Omental fat pad (tissue), 4 donors: ENCODE data around the gene DPYD. TPM values are rescaled to one million over a fixed set of nuclear protein-coding genes. Genes with fewer than 3 reads are reported as not detected.

Experiments
- ATAC-seq: fragments of 150-250 bp; one replicate; pipeline ENCODE4 v1.9.1; 2016; ENCODE audit warnings: mild to moderate bottlenecking, moderate library complexity; ENCODE audit not compliant: low FRiP score
- DNase-seq: peaks from one replicate; pipeline ENCODE4 v3.0.0-alpha.2; 2019; ENCODE audit warnings: low spot score
- total RNA-seq, 4 donors: library from RNA; depleted of rRNA; stranded (reverse); fragments of >200 nt; gene quantifications; one replicate each; pipeline ENCODE4 v1.1.0, GENCODE V29; 2016
- TF ChIP-seq, protein P1 (sequence below), 3 donors: fragments of 450-650 bp; IDR thresholded peaks; one replicate each; pipeline ENCODE4 v1.5.1; 2016 to 2017; ENCODE audit warnings: antibody characterized with exemption in 3 of 3, mild to moderate bottlenecking in 3 of 3, moderate library complexity in 2 of 3

DPYD gene
- total RNA-seq, 4 donors from 2014 or later = 52.5 to 86.4 (median 60.3) TPM

DNA sequence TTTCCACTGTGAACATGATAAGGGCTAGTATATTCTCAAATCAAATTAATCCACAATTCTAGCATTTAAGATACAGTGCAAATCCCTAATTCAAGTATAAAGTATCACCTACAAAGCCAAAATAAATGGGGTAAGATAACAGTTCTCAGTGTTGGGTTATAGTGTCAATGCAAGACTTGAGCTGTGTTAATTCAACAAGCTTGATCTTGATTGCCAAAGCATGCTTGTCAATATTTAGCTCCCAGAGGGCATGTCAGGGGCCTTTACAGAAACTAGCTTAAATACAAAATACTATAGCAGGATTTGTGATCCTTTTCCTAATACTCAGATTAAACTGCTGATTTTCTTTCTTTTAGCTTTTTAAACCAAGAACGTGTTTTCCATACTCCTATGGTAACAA lies 658.0 kb downstream of the DPYD start:
- ATAC-seq (no peak), DNase-seq (no peak)
- TF ChIP-seq, protein P1, sequence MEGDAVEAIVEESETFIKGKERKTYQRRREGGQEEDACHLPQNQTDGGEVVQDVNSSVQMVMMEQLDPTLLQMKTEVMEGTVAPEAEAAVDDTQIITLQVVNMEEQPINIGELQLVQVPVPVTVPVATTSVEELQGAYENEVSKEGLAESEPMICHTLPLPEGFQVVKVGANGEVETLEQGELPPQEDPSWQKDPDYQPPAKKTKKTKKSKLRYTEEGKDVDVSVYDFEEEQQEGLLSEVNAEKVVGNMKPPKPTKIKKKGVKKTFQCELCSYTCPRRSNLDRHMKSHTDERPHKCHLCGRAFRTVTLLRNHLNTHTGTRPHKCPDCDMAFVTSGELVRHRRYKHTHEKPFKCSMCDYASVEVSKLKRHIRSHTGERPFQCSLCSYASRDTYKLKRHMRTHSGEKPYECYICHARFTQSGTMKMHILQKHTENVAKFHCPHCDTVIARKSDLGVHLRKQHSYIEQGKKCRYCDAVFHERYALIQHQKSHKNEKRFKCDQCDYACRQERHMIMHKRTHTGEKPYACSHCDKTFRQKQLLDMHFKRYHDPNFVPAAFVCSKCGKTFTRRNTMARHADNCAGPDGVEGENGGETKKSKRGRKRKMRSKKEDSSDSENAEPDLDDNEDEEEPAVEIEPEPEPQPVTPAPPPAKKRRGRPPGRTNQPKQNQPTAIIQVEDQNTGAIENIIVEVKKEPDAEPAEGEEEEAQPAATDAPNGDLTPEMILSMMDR (IDR thresholded peaks at IDR 0.05) = no peak

DNA sequence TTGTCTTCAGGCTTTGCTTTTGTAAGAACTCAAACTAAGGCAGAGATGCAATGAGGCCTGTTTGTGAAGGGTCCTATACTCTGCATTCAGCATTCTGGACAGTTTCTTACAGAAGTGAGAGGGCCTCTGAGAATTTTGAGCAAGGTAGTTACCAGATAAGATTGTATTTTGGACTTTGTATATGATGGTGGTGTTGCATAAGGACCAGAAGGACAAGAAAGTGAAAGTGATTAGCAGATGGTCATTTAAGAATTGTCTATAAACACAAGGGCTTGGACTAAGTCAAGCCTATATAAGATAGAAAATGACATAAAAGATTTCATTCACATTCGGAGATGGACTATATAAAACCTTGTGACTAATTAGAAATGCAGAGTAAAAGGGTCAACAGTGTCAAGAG lies 662.2 kb downstream of the DPYD start:
- TF ChIP-seq, protein P1 (IDR thresholded peaks at IDR 0.05) = no peak
- DNase-seq = no peak
- no peak for ATAC-seq

DNA sequence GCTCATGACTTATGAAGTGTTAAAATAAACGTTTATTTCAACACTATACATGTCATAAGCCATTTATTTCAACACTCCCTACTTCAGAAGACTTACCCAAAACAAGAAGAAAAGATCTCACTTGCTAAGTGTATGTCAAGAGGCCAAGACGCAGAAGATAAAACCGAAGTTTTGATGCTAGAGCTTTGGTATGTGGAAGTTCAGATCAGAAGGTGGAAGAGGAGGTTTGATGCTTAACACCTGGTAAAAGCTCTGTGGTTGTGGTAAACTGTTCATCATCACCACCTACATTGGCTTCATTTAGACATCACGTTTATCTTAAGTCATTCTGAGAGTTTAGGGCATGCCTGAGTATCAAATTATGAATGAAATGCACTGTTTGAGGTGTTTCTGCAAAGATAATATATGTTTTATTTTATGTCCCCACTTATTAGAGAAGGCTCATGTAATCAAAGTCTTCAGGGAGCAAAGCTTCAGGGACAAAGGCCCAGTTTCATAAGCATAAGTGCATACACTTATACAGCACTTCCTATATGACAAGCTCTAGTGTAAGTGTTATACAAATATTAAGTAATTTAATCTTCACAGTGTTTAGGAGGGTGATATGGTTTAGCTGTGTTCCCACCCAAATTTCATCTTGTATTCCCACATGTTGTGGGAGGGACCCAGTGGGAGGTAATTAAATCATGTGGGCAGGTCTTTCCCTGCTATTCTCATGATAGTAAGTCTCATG lies 665.9 kb downstream of the DPYD start:
- DNase-seq = no peak
- peak; percentile 82 for ATAC-seq
- TF ChIP-seq, protein P1 (IDR thresholded peaks at IDR 0.05) = no peak

DNA sequence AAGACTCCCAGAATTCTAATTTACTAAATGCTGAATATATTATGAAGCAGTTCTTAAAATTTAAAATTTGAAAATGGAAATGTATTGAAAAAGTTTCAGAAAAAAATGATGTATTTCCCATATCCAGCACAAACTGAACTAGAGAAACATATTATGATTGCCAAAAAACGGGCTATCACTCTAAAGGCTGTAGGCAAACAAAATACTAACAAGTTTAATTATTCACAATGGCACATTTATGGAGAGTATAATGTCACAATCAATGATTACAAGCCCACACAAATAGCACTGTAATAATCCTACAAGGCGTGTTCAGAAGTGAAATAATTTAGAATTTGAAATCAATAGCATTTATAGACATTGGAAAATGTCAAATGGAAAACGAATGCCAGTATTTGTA lies 667.9 kb downstream of the DPYD start:
- ATAC-seq (no peak), DNase-seq (no peak)
- TF ChIP-seq, protein P1 (IDR thresholded peaks at IDR 0.05) = no peak

DNA sequence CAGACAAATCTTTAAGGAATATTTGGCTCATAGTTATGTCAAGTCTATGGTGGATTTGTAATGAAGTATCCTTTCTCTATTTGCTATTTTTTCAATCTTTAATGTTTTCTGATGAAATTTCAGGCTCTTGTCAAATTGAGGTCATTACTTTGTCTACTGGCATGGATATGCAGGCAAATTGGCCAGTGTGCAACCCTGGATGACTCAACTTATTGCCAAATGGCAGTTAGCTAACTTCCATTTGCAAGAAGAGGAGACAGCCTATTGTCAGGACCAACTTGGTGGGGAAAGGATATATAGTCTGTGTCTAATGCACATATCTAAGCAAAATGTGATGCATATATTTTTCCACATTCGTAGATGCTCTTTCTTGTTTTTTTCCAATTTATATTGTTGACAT lies 668.8 kb downstream of the DPYD start:
- ATAC-seq (peak; percentile 74), DNase-seq (no peak)
- TF ChIP-seq, protein P1 (IDR thresholded peaks at IDR 0.05) = no peak

DNA sequence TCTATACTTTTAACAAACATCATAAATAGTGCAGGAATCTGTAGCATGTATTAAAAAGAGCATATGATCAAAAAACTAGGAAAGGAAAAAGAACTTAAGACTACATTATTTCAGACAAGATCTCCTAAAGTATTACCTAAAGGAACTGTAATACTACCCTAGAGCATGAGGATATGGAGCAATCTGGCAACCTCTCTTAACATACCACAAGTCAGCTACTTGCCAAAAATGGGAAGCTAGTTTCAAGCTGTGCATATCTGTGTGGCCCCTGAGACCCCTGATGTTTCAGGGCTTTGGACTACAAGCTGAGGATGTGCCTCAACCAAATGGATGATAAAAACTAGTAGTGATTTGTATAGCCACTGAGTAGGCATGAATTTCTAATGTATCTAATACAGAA lies 673.6 kb downstream of the DPYD start:
- DNase-seq (no peak), ATAC-seq (no peak)
- TF ChIP-seq, protein P1 (IDR thresholded peaks at IDR 0.05) = no peak

DNA sequence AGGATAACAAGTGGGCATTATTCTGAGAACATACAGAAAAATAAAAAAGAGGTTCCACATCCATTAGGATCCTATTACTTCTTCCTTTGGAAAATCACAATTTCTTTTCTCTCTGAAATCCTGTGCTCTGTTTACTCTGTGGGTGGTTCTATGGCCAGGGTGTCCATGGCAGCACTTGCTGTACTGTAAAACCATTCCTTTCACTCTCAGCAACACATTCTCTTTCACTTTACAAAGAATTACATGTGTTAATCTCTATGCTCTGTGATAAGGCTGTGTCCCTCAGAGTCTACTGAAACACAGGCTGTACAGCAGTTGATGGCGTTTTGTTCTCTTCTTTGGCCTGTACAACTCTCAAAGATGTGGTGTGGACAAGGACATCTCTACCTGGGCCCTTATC lies 675.2 kb downstream of the DPYD start:
- TF ChIP-seq, protein P1 (IDR thresholded peaks at IDR 0.05) = no peak
- ATAC-seq (no peak), DNase-seq (no peak)
